PFSK-1 (cell line): Measurements from ENCODE around the gene KLRF1.

ENCODE experiments used
- POLR2AphosphoS5 ChIP-seq: IDR thresholded peaks from 2 replicates; pipeline ENCODE4 v1.6.1; 2012; ENCODE audit warnings: low read depth, mild to moderate bottlenecking, control low read depth, low read length, moderate library complexity
- REST ChIP-seq, 2 experiments: IDR thresholded peaks; 2 replicates each; pipeline versions ENCODE4 v1.6.1 to v1.8.0; 2011 to 2012; ENCODE audit warnings: low read depth in 2 of 2, low read length in 2 of 2, control low read depth in 1 of 2, inconsistent platforms in 1 of 2, mild to moderate bottlenecking in 1 of 2, moderate library complexity in 1 of 2; ENCODE audit not compliant: insufficient read depth in 1 of 2
- SIN3A ChIP-seq: IDR thresholded peaks from 2 replicates; pipeline ENCODE4 v1.6.1; 2012; ENCODE audit warnings: mild to moderate bottlenecking, low read length, moderate library complexity, borderline replicate concordance; ENCODE audit not compliant: insufficient read depth

- no peak for TF ChIP-seq POLR2AphosphoS5
- no peak for TF ChIP-seq REST (IDR thresholded peaks at IDR 0.05; ENCODE audit: insufficient read depth in 1 of 2, low read depth in 2 of 2, low read length in 2 of 2)
- no peak for TF ChIP-seq SIN3A
These were observed 29.3 kb upstream of the KLRF1 start for GRCh38 chr12:9797722-9798619.
